Renal cortex interstitium (tissue), 11 donors: Measurements from ENCODE around the gene AKAP12. TPM values are rescaled to one million over a fixed set of nuclear protein-coding genes. Genes with fewer than 3 reads are reported as not detected.

Experiments
- DNase-seq, 11 donors: peaks; one replicate each; pipeline ENCODE4 v3.0.0-alpha.2; 2013; ENCODE audit warnings: low read depth in 9 of 11, low spot score in 4 of 11; ENCODE audit errors: extremely low read depth in 1 of 11
- polyA plus RNA-seq, 3 donors: library from polyadenylated mRNA; unstranded; fragments of 120-200 nt; gene quantifications; one replicate each; pipeline ENCODE4 v1.2.1, GENCODE V29; 2013; ENCODE audit not compliant: insufficient read length in 3 of 3

Gene AKAP12
- polyA plus RNA-seq, 3 donors: 175 to 206 (median 194) TPM

GRCh38 chr6:151228788-151229400 lies 10.9 kb upstream of the AKAP12 start:
- DNase-seq: no peak

- DNase-seq: no peak
These were observed 10.1 kb upstream of the AKAP12 start for GRCh38 chr6:151229401-151230276.

GRCh38 chr6:151230277-151230577 lies 9.5 kb upstream of the AKAP12 start:
- no peak for DNase-seq

- DNase-seq: no peak
These were observed 6.9 kb upstream of the AKAP12 start for GRCh38 chr6:151232899-151233298.

- DNase-seq: no peak
These were observed 6.0 kb upstream of the AKAP12 start for GRCh38 chr6:151233731-151234130.

- no peak for DNase-seq
These were observed 2.9 kb upstream of the AKAP12 start for GRCh38 chr6:151236668-151237401.

- DNase-seq: peak in 7 of 11 donors; percentile 76 to 84 (median 82)
These were observed 394 bp downstream of the AKAP12 start for GRCh38 chr6:151240036-151240685.

GRCh38 chr6:151240791-151241642 lies 1.2 kb downstream of the AKAP12 start:
- DNase-seq: peak in 1 of 11 donors; percentile 33

- no peak for DNase-seq
These were observed 2.1 kb downstream of the AKAP12 start for GRCh38 chr6:151241853-151242252.

GRCh38 chr6:151242420-151242861 lies 2.7 kb downstream of the AKAP12 start:
- peak in 1 of 11 donors; percentile 27 for DNase-seq

- no peak for DNase-seq
These were observed 3.7 kb downstream of the AKAP12 start for GRCh38 chr6:151243481-151243880.

- DNase-seq: no peak
These were observed 7.7 kb downstream of the AKAP12 start for GRCh38 chr6:151247490-151247889.

GRCh38 chr6:151248295-151248694 lies 8.5 kb downstream of the AKAP12 start:
- DNase-seq: no peak

- no peak for DNase-seq
These were observed 12.9 kb downstream of the AKAP12 start for GRCh38 chr6:151252634-151253033.

- peak in 3 of 11 donors; percentile 47 to 73 (median 69) for DNase-seq
These were observed 14.8 kb downstream of the AKAP12 start for GRCh38 chr6:151254451-151255081.

- no peak for DNase-seq
These were observed 16.0 kb downstream of the AKAP12 start for GRCh38 chr6:151255811-151256210.

GRCh38 chr6:151257985-151258445 lies 18.2 kb downstream of the AKAP12 start:
- DNase-seq: peak in 2 of 11 donors; percentile 63 to 65

GRCh38 chr6:151260205-151260604 lies 20.4 kb downstream of the AKAP12 start:
- no peak for DNase-seq
